ENCODE measurements around the gene MAD1L1.

Gene MAD1L1

GRCh38 chr7:1936006-1936310 is 296.8 kb downstream of the MAD1L1 start:
- no peak overlapping the region for H3K4me3 ChIP-seq (ENCODE audit: low read depth, low read length)
- no peak for TF ChIP-seq CTCF (IDR thresholded peaks at IDR 0.05; ENCODE audit: borderline replicate concordance, insufficient read depth, low read depth, low read length)

DNA sequence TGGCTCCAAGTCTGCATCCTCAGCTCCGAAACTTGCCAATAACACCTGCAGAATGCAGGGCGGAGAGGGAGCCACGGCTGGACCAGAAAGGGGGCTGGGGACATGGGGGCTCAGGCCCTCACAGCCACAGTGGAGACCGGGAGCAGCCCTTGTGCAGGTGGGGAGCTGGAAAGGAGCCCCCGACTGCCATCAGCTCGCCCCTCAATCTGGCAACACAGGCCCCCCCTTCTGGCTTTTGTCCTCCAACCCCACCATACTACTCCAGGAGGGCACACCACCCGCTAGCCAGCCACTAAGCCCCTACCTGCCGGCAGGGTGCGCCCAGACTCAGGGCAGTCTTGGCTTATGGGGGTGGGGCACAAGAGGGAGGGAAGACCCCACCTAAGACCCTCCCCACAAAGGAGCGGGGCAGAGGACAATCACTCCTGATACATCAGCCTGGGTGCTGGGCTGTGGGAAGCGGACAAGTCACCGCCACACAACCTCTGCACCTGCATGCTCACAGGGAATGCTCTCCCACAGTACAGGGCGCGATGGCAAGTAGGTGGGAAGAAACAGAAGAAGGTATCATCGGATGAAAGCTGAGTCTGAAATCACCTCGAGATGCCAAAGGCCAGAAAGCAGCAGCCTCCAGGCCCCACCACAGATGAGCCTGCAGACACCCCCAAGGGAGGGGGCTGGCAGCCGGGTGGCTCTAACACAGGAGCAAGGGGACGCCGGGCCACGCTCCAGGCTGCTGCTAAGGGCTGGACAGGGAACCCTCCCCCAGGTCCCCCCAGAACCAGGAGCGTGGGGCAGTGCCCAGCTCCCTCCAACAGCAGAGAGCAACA is 297.4 kb downstream of the MAD1L1 start:
- TF ChIP-seq CTCF (IDR thresholded peaks at IDR 0.05; ENCODE audit: borderline replicate concordance, insufficient read depth, low read depth, low read length) = no peak
- no peak overlapping the region for H3K4me3 ChIP-seq (ENCODE audit: low read depth, low read length)

DNA sequence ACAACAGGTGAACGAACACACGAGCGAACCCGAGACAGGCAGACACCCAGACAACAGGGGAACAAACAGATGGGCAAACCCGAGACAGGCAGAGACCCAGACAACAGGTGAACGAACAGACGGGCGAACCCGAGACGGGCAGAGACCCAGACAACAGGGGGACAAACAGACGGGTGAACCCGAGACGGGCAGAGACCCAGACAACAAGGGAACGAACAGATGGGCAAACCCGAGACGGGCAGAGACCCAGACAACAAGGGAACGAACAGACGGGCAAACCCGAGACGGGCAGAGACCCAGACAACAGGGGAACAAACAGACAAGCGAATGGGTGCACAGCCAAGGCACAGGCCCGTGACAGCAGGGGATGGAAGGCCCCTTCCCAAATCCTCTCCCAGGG is 298.0 kb downstream of the MAD1L1 start:
- no peak for TF ChIP-seq CTCF (IDR thresholded peaks at IDR 0.05; ENCODE audit: borderline replicate concordance, insufficient read depth, low read depth, low read length)
- H3K4me3 ChIP-seq (ENCODE audit: low read depth, low read length) = no peak overlapping the region

DNA sequence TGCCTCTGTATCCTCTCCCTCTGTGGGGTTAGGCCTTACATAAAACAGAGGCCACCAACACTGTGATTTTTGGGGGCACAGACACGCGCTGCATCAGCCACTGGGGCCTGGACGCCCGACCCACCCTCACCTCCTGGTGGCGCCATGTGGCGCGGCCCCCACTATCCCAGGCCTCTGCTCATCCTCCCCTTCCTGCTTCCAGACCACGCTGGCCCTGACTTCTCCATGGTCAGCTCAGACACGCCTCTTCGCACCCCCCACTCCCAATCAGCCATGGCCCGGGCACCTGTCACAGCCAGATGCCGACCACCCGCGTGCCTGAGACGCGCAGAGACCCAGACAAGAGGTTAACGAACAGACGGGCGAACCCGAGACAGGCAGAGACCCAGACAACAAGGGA is 298.7 kb downstream of the MAD1L1 start:
- H3K4me3 ChIP-seq (ENCODE audit: low read depth, low read length) = no peak overlapping the region
- no peak for TF ChIP-seq CTCF (IDR thresholded peaks at IDR 0.05; ENCODE audit: borderline replicate concordance, insufficient read depth, low read depth, low read length)

DNA sequence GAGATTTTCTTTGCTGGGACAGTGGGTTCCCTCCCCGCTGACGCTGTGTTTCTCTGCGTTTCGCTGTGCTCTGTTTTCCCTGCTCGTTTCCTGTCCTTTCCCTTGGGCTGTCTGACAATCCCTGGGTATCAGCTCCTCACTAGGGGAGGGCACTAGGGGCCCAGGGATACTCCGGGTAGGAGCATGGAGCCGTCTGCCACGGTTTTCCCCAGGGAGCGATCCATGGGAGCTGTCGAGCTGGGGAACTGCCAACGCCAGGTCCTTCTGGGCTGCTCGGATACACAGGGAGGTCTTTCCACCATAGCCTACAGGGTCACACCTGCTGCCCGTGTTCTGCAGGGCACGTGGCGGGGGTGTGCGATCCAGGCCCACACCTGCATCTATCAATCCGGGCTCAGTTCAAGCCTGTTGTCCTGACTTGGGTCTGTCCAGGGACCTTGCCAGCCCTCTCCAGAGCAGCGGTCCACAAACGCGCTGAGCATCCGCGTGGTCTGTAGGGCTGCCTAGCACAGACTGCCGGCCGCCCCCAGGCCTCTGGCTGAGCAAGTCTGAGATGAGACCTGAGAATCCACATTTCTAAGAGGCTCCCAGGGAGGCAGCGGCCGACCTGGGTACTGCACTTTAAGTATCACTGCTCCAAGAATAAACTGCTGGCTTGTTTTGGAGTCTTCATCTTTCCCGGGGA is 299.5 kb downstream of the MAD1L1 start:
- no peak overlapping the region for H3K4me3 ChIP-seq (ENCODE audit: low read depth, low read length)
- TF ChIP-seq CTCF (IDR thresholded peaks at IDR 0.05; ENCODE audit: borderline replicate concordance, insufficient read depth, low read depth, low read length) = no peak

DNA sequence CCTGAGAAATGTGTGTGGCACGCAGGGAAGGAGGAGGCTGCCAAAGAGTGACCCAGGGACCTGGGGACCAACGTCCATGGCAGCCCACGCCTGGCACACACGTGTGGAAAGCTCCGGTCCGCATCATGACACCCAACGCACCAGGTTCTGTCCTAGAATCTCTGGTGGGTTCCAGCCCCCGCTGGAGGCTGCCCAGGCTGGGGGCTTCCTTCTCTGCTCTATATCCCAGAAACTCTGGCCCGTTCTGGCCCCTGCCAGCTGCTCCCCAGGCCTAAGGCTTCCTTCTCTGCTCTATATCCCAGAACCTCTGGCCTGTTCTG is 300.8 kb downstream of the MAD1L1 start:
- no peak for TF ChIP-seq CTCF (IDR thresholded peaks at IDR 0.05; ENCODE audit: borderline replicate concordance, insufficient read depth, low read depth, low read length)
- H3K4me3 ChIP-seq (ENCODE audit: low read depth, low read length) = no peak overlapping the region
